GM12878 (cell line): ENCODE results near the gene NRP2. TPM values are rescaled to one million over a fixed set of nuclear protein-coding genes. Genes with fewer than 3 reads are reported as not detected.

Source experiments
- ATAC-seq: fragments of 200-7000 bp; cut with Tn5 transposase; 3 replicates; pipeline ENCODE4 v1.9.1; 2020; ENCODE audit warnings: mild to moderate bottlenecking, moderate library complexity
- BruUV-seq: library from RNA; stranded (reverse); fragments of 400-500 nt; replicated peaks from 2 replicates; lab custom pipeline; 2021; lab: Mats Ljungman, UMichigan
- CTCF ChIA-PET: fragments of 300-600 bp; sonication (Branson Sonifier 250); formaldehyde crosslinking; extraction: SDS; loops from one replicate; lab custom pipeline; 2021; ENCODE audit warnings: inconsistent platforms; lab: Yijun Ruan, JAX
- POLR2A ChIA-PET: fragments of 350-600 bp; formaldehyde crosslinking; extraction: SDS; loops from one replicate; lab custom pipeline; 2021; ENCODE audit warnings: inconsistent platforms; lab: Charles Lee
- RAD21 ChIA-PET: fragments of 300-600 bp; sonication (Branson Sonifier 250); formaldehyde crosslinking; loops from one replicate; lab custom pipeline; 2023; ENCODE audit warnings: antibody characterized with exemption; ENCODE audit not compliant: unreplicated experiment; lab: Charles Lee
- SMC1A ChIA-PET: fragments of 300-600 bp; sonication (Branson Sonifier 250); formaldehyde crosslinking; loops from one replicate; lab custom pipeline; 2023; ENCODE audit not compliant: unreplicated experiment, uncharacterized antibody; lab: Charles Lee
- DNase-seq: peaks from one replicate; pipeline ENCODE4 v3.0.0-alpha.2; 2011; ENCODE audit warnings: low read depth, low spot score
- FAIRE-seq: peaks from 3 replicates; lab custom pipeline; 2011; peaks lifted over from hg19 to GRCh38; lab: Jason Lieb, UNC
- H2AFZ ChIP-seq: 2 replicates; pipeline ENCODE4 v1.6.0; 2011; ENCODE audit warnings: low read depth, low read length, control low read depth; ENCODE audit not compliant: control insufficient read depth
- H3K27ac ChIP-seq: 2 replicates; pipeline ENCODE4 v1.5.1; 2011; ENCODE audit warnings: control low read depth; ENCODE audit not compliant: control insufficient read depth, insufficient read depth
- H3K27me3 ChIP-seq, 2 experiments: replicated peaks in 1 of 2; 2 replicates each; pipeline versions ENCODE4 v1.6.0 to v1.6.1; 2011; ENCODE audit warnings: low read length in 1 of 2; ENCODE audit not compliant: control insufficient read depth in 2 of 2, insufficient read depth in 2 of 2
- H3K36me3 ChIP-seq, 2 experiments: 2 replicates each; pipeline ENCODE4 v1.5.1; 2011; ENCODE audit warnings: low read length in 1 of 2; ENCODE audit not compliant: control insufficient read depth in 2 of 2, insufficient read depth in 2 of 2
- H3K4me1 ChIP-seq: 2 replicates; pipeline ENCODE4 v1.6.1; 2011; ENCODE audit warnings: mild to moderate bottlenecking, low read length, moderate library complexity, mixed read lengths; ENCODE audit not compliant: control insufficient read depth, insufficient read depth
- H3K4me2 ChIP-seq: 2 replicates; pipeline ENCODE4 v1.6.0; 2011; ENCODE audit warnings: control low read depth; ENCODE audit not compliant: control insufficient read depth, insufficient read depth
- H3K4me3 ChIP-seq: fragments of 200-600 bp; sonication (generic); 2 replicates; pipeline ENCODE4 v1.5.1; 2016
- H3K79me2 ChIP-seq: 2 replicates; pipeline ENCODE4 v1.6.0; 2011; ENCODE audit warnings: low read length; ENCODE audit not compliant: control insufficient read depth, insufficient read depth
- H3K9ac ChIP-seq: 2 replicates; pipeline ENCODE4 v1.8.0; 2011; ENCODE audit warnings: low read length, control low read depth, mixed read lengths; ENCODE audit not compliant: control insufficient read depth, insufficient read depth
- H3K9me3 ChIP-seq: replicated peaks from 3 replicates; pipeline ENCODE4 v1.5.1; 2011; ENCODE audit warnings: mild to moderate bottlenecking, low read length; ENCODE audit not compliant: control insufficient read depth, insufficient read depth
- H4K20me1 ChIP-seq: 2 replicates; pipeline ENCODE4 v1.6.0; 2011; ENCODE audit not compliant: control insufficient read depth, insufficient read depth
- BHLHE40 ChIP-seq, 2 experiments: fragments of 450-650 bp in 1 of 2; IDR thresholded peaks; 2 replicates each; pipeline ENCODE4 v1.6.1; 2011 to 2017; ENCODE audit warnings: low read depth in 2 of 2, borderline replicate concordance in 1 of 2, improper control_type of control experiment in 1 of 2, low read length in 1 of 2, mild to moderate bottlenecking in 1 of 2
- CEBPB ChIP-seq, 2 experiments: fragments of 150-350 bp in 1 of 2; IDR thresholded peaks; 2 replicates each; pipeline ENCODE4 v1.6.1; 2012 to 2014; ENCODE audit warnings: low read depth in 2 of 2, low read length in 2 of 2, borderline replicate concordance in 1 of 2, inconsistent platforms in 1 of 2
- E2F4 ChIP-seq: IDR thresholded peaks from 2 replicates; pipeline ENCODE4 v1.6.1; 2012; ENCODE audit warnings: low read depth, low read length, improper control_type of control experiment
- EGR1 ChIP-seq, 2 experiments: IDR thresholded peaks; 1 replicate in 1 of 2; 2 replicates in 1 of 2; pipeline ENCODE4 v1.6.1; 2011 to 2012; ENCODE audit warnings: low read depth in 2 of 2, low read length in 2 of 2, borderline replicate concordance in 1 of 2, mild to moderate bottlenecking in 1 of 2, moderate library complexity in 1 of 2
- EZH2 ChIP-seq: IDR thresholded peaks from 2 replicates; pipeline ENCODE4 v1.6.1; 2012; ENCODE audit warnings: low read depth, mild to moderate bottlenecking, control low read depth, inconsistent platforms, low read length, borderline replicate concordance; ENCODE audit not compliant: control insufficient read depth
- FOXM1 ChIP-seq: IDR thresholded peaks from 2 replicates; pipeline ENCODE4 v1.6.1; 2012; ENCODE audit warnings: low read depth, mild to moderate bottlenecking, inconsistent platforms, low read length, moderate library complexity
- GABPA ChIP-seq: IDR thresholded peaks from 2 replicates; pipeline ENCODE4 v1.6.1; 2014; ENCODE audit warnings: antibody characterized with exemption, low read depth, mild to moderate bottlenecking, inconsistent platforms
- JUNB ChIP-seq: IDR thresholded peaks from 2 replicates; pipeline ENCODE4 v1.6.1; 2016; ENCODE audit warnings: antibody characterized with exemption, mild to moderate bottlenecking
- NFYA ChIP-seq: IDR thresholded peaks from 2 replicates; pipeline ENCODE4 v1.6.1; 2011; ENCODE audit warnings: low read depth, mild to moderate bottlenecking, low read length, improper control_type of control experiment, borderline replicate concordance
- RBBP5 ChIP-seq: fragments of 200-600 bp; sonication (generic); conservative IDR thresholded peaks from 2 replicates; pipeline ENCODE4 v1.6.1; 2016
- SREBF2 ChIP-seq: IDR thresholded peaks from 2 replicates; pipeline ENCODE4 v1.6.1; 2012; ENCODE audit warnings: mild to moderate bottlenecking, low read length
- STAT3 ChIP-seq: IDR thresholded peaks from 2 replicates; pipeline ENCODE4 v1.6.1; 2011; ENCODE audit warnings: low read depth, low read length, improper control_type of control experiment
- TARDBP ChIP-seq: IDR thresholded peaks from 2 replicates; pipeline ENCODE4 v1.6.1; 2016; ENCODE audit warnings: borderline replicate concordance
- TBL1XR1 ChIP-seq: IDR thresholded peaks from 2 replicates; pipeline ENCODE4 v1.6.1; 2012; ENCODE audit warnings: low read depth, low read length, improper control_type of control experiment
- YY1 ChIP-seq: IDR thresholded peaks from 2 replicates; pipeline ENCODE4 v1.6.1; 2011; ENCODE audit warnings: low read depth, mild to moderate bottlenecking, low read length
- ZBTB4 ChIP-seq: fragments of 450-650 bp; formaldehyde crosslinking; IDR thresholded peaks from 2 replicates; pipeline ENCODE4 v1.4.0; 2022; ENCODE audit warnings: mild to moderate bottlenecking, moderate library complexity
- WGBS: methylation state at CpG from one replicate; pipeline ENCODE4 v1.1.6; 2016; ENCODE audit warnings: low lambda C conversion rate; ENCODE audit not compliant: insufficient replicate concordance, insufficient coverage; ENCODE audit errors: missing lambda C conversion rate; 5-methylcytosine and 5-hydroxymethylcytosine counted together
- in situ Hi-C: fragments of 300-500 bp; cut with MboI; formaldehyde crosslinking; loops from 9 replicates; pipeline ENCODE4 v1.14.3; 2018; ENCODE audit warnings: mixed read lengths
- intact Hi-C: fragments of 100-400 bp; cut with micrococcal nuclease; formaldehyde crosslinking; loops from one replicate; pipeline ENCODE4 v1.14.2; 2022; ENCODE audit not compliant: unreplicated experiment
- polyA plus RNA-seq, 11 experiments: library from polyadenylated mRNA; depleted of rRNA in 4 of 11; unstranded in 6 of 11; stranded (reverse) in 5 of 11; fragments of >200 nt; fragmentation: Nextera tagmentation in 4 of 11; fragmentation: Illumina TruSeq in 1 of 11; extraction: Ambion mirVana in 4 of 11; extraction: Trizol in 1 of 11; gene quantifications; 1 replicate in 1 of 11; 2 replicates in 10 of 11; pipeline versions ENCODE4 v1.2.1 to v1.2.3, GENCODE V29; 2011 to 2016; ENCODE audit warnings: inconsistent platforms in 2 of 11, missing spikeins in 2 of 11, low read depth in 1 of 11
- total RNA-seq, 4 experiments: library from RNA; depleted of rRNA in 3 of 4; stranded (reverse); fragments of >200 nt in 3 of 4; fragmentation: Illumina TruSeq in 1 of 4; extraction: Trizol in 1 of 4; gene quantifications; 2 replicates each; pipeline versions ENCODE4 v1.2.1 to v1.2.3, GENCODE V29; 2013 to 2021
- TF ChIP-seq, protein P1 (sequence below): fragments of 450-650 bp; formaldehyde crosslinking; IDR thresholded peaks from 2 replicates; pipeline ENCODE4 v1.5.0; 2022; ENCODE audit warnings: mild to moderate bottlenecking, missing genetic modification characterization

NRP2 gene
- total and polyA plus RNA-seq, 10 of the 15 experiments (the other 5 are each of a cell fraction or from before 2014, with no cell fraction given): 0.06 to 1.2 (median 0.46) TPM

DNA sequence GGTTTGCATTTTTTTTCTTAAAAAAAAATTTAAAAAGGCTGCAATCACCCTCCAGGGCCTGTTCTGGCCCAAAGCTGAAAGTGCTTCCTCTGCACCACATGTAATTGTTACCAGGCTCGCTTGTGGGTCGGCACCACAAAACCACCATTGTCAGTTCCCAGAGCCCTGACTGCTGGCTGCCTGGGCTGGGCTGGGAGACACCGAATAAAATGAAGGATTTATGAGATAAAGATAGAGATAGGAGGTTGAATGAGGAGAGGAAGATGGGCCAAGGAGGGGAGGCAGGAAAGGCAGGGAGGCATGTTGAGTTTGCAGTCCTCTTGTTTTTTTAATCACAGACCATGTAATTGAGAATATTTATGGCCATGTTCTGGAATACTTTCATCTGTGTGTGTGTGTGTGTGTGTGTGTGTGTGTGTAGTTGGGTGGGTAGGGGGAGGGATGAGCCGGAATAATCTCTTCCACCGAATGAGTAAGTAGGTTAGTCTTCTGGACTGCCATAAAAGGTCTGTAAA, 14.7 kb downstream of the NRP2 start:
- ATAC-seq (no peak), FAIRE-seq (no peak), DNase-seq (no peak)
- RAD21 ChIA-PET: no interaction called here
- H3K4me2 ChIP-seq: no peak overlapping the region
- H3K9me3 ChIP-seq: no peaks in the 10 kb centered on the region
- intact Hi-C loops: no loop called here
- no peaks in the 10 kb centered on the region for H4K20me1 ChIP-seq
- no peak overlapping the region for H3K4me3 ChIP-seq
- H3K79me2 ChIP-seq: no peaks in the 10 kb centered on the region
- CTCF ChIA-PET: no interaction called here
- peaks cover 25% of the 10 kb centered on the region for H3K4me1 ChIP-seq
- H2AFZ ChIP-seq: no peak overlapping the region
- SMC1A ChIA-PET: no interaction called here
- no TSS peak for BruUV-seq
- no peaks in the 10 kb centered on the region; a peak in 1 of 4 replicates for H3K27me3 ChIP-seq
- 67% methylated on average over 5 of the region's 5 CpGs for WGBS
- TF ChIP-seq YY1 (no peak), BHLHE40 (IDR thresholded peaks at IDR 0.05; ENCODE audit: borderline replicate concordance in 1 of 2, low read depth in 2 of 2, low read length in 1 of 2) (no peak), CEBPB (IDR thresholded peaks at IDR 0.05; ENCODE audit: borderline replicate concordance in 1 of 2, low read depth in 2 of 2, low read length in 2 of 2) (no peak), TBL1XR1 (no peak), E2F4 (no peak), SREBF2 (no peak), STAT3 (no peak), RBBP5 (no peak), NFYA (no peak), ZBTB4 (no peak), EGR1 (IDR thresholded peaks at IDR 0.05; ENCODE audit: borderline replicate concordance in 1 of 2, low read depth in 2 of 2, low read length in 2 of 2) (no peak), FOXM1 (no peak), GABPA (no peak), JUNB (no peak), EZH2 (no peak), TARDBP (no peak)
- TF ChIP-seq, protein P1, sequence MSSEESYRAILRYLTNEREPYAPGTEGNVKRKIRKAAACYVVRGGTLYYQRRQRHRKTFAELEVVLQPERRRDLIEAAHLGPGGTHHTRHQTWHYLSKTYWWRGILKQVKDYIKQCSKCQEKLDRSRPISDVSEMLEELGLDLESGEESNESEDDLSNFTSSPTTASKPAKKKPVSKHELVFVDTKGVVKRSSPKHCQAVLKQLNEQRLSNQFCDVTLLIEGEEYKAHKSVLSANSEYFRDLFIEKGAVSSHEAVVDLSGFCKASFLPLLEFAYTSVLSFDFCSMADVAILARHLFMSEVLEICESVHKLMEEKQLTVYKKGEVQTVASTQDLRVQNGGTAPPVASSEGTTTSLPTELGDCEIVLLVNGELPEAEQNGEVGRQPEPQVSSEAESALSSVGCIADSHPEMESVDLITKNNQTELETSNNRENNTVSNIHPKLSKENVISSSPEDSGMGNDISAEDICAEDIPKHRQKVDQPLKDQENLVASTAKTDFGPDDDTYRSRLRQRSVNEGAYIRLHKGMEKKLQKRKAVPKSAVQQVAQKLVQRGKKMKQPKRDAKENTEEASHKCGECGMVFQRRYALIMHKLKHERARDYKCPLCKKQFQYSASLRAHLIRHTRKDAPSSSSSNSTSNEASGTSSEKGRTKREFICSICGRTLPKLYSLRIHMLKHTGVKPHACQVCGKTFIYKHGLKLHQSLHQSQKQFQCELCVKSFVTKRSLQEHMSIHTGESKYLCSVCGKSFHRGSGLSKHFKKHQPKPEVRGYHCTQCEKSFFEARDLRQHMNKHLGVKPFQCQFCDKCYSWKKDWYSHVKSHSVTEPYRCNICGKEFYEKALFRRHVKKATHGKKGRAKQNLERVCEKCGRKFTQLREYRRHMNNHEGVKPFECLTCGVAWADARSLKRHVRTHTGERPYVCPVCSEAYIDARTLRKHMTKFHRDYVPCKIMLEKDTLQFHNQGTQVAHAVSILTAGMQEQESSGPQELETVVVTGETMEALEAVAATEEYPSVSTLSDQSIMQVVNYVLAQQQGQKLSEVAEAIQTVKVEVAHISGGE: no peak
- POLR2A ChIA-PET: no interaction called here
- H3K27ac ChIP-seq: no peak overlapping the region
- H3K36me3 ChIP-seq: no peaks in the 10 kb centered on the region
- in situ Hi-C loops: no loop called here
- H3K9ac ChIP-seq: no peak overlapping the region
